Esophagus muscularis mucosa (tissue), 4 donors: Measurements from ENCODE around the gene CYP27B1. TPM values are rescaled to one million over a fixed set of nuclear protein-coding genes. Genes with fewer than 3 reads are reported as not detected.

Source experiments
- DNase-seq: peaks from one replicate; pipeline ENCODE4 v3.0.0-alpha.2; 2017; ENCODE audit errors: extremely low spot score
- H3K27ac ChIP-seq, 4 donors: fragments of 200-600 bp; sonication (generic); replicated peaks in 1 of 4; 1 replicate in 3 of 4; 2 replicates in 1 of 4; pipeline ENCODE4 v1.5.1; 2016 to 2019; ENCODE audit warnings: mild to moderate bottlenecking in 1 of 4
- H3K27me3 ChIP-seq, 4 donors: fragments of 200-600 bp; sonication (generic); one replicate each; pipeline versions ENCODE4 v1.5.1 to v1.6.0; 2016 to 2019
- H3K36me3 ChIP-seq, 4 donors: fragments of 200-600 bp; sonication (generic); one replicate each; pipeline ENCODE4 v1.5.1; 2016 to 2019
- H3K4me1 ChIP-seq, 4 donors: fragments of 200-600 bp; sonication (generic); one replicate each; pipeline ENCODE4 v1.5.1; 2016 to 2019
- H3K4me3 ChIP-seq, 4 donors: fragments of 200-600 bp; sonication (generic); 1 replicate in 2 of 4; 2 replicates in 2 of 4; pipeline ENCODE4 v1.5.1; 2016 to 2019; ENCODE audit warnings: mild to moderate bottlenecking in 4 of 4, moderate library complexity in 1 of 4
- H3K9me3 ChIP-seq, 4 donors: fragments of 200-600 bp; sonication (generic); 1 replicate in 3 of 4; 2 replicates in 1 of 4; pipeline ENCODE4 v1.5.1; 2016 to 2019
- EP300 ChIP-seq: sonication (generic); formaldehyde crosslinking; IDR thresholded peaks from one replicate; pipeline ENCODE4 v1.6.1; 2017; ENCODE audit warnings: antibody characterized with exemption
- POLR2A ChIP-seq: fragments of 450-650 bp; IDR thresholded peaks from one replicate; pipeline ENCODE4 v1.6.1; 2017; ENCODE audit warnings: antibody characterized with exemption, moderate library complexity, mild to moderate bottlenecking, low read depth
- POLR2AphosphoS5 ChIP-seq, 2 donors: sonication (generic); formaldehyde crosslinking; IDR thresholded peaks; one replicate each; pipeline ENCODE4 v1.6.1; 2017; ENCODE audit warnings: antibody characterized with exemption in 2 of 2
- WGBS: methylation state at CpG from one replicate; pipeline ENCODE4 v1.1.5; 2018; 5-methylcytosine and 5-hydroxymethylcytosine counted together
- intact Hi-C: fragments of 100-400 bp; cut with DNase I; formaldehyde crosslinking; loops from one replicate; pipeline ENCODE4 v1.15.1; 2023
- total RNA-seq, 4 donors: library from RNA; depleted of rRNA; stranded (reverse); fragments of >200 nt; gene quantifications; one replicate each; pipeline versions ENCODE4 v1.1.0 to v1.2.1, GENCODE V29; 2016
- TF ChIP-seq, protein P1 (sequence below), 3 experiments: fragments of 200-600 bp in 2 of 3; fragments of 450-650 bp in 1 of 3; sonication (generic) in 2 of 3; IDR thresholded peaks; one replicate each; pipeline ENCODE4 v1.5.1; 2017 to 2019; ENCODE audit warnings: antibody characterized with exemption in 3 of 3, mild to moderate bottlenecking in 2 of 3, moderate library complexity in 1 of 3

Gene CYP27B1
- total RNA-seq, 4 donors from 2014 or later: 0.32 to 0.66 TPM; not detected in 2

DNA sequence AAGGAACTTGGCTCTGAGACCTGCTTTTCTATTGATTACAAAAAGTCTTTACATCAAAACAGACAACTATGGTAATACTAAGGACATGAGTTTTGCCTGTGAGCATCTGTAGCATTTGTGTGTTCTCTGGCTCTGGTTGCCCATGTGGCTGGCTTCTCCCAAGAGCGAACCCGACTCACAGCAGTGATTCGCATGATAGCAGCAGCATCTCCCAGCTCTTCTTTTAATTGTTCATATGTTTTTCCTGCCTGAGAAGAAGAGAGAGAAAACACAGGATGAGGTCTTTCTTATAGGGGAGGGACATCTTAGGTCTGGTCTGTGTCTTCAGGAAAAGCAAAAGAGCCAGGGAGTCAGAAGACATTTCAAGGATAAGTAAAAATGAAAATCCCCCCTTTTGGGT lies 34.1 kb upstream of the CYP27B1 start:
- Histone ChIP-seq H3K4me1 (peaks cover 4 to 10% (median 5%) of the 10 kb centered on the region in 4 donors), H3K36me3 (peaks cover 24 to 96% (median 86%) of the 10 kb centered on the region in 4 donors), H3K27ac (no peak overlapping the region), H3K27me3 (no peaks in the 10 kb centered on the region), H3K4me3 (no peak overlapping the region), H3K9me3 (no peaks in the 10 kb centered on the region)
- intact Hi-C loops: no loop called here
- 92% methylated on average over 3 of the region's 3 CpGs for WGBS
- TF ChIP-seq EP300 (no peak), POLR2A (no peak), POLR2AphosphoS5 (IDR thresholded peaks at IDR 0.05) (no peak)
- TF ChIP-seq, protein P1, sequence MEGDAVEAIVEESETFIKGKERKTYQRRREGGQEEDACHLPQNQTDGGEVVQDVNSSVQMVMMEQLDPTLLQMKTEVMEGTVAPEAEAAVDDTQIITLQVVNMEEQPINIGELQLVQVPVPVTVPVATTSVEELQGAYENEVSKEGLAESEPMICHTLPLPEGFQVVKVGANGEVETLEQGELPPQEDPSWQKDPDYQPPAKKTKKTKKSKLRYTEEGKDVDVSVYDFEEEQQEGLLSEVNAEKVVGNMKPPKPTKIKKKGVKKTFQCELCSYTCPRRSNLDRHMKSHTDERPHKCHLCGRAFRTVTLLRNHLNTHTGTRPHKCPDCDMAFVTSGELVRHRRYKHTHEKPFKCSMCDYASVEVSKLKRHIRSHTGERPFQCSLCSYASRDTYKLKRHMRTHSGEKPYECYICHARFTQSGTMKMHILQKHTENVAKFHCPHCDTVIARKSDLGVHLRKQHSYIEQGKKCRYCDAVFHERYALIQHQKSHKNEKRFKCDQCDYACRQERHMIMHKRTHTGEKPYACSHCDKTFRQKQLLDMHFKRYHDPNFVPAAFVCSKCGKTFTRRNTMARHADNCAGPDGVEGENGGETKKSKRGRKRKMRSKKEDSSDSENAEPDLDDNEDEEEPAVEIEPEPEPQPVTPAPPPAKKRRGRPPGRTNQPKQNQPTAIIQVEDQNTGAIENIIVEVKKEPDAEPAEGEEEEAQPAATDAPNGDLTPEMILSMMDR (IDR thresholded peaks at IDR 0.05): no peak
- no peak for DNase-seq

DNA sequence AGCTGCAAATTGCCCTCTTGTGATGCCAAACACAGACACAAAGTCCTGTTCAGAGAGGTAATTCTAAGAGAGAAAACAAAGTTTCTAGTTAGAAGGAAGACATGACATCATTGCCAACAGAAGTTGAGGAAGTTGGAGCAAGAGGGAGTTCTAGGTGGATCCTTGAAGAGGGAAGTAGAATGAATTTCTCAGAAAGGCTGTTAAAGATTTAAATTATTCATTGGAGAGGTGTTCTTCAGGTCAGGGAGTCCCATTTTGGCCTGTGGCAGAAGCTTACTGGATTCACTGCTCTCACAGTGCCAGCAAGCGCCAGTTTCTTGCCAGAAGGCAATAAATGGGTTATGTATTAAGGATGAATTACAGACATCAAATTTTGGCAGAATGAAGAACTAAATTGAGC lies 31.1 kb upstream of the CYP27B1 start:
- Histone ChIP-seq H3K9me3 (no peaks in the 10 kb centered on the region), H3K27me3 (no peaks in the 10 kb centered on the region), H3K4me1 (peaks cover 0 to under 1% (median 0%) of the 10 kb centered on the region in 4 donors), H3K27ac (no peak overlapping the region), H3K4me3 (no peak overlapping the region), H3K36me3 (peaks cover 33 to 100% (median 95%) of the 10 kb centered on the region in 4 donors)
- DNase-seq: no peak
- 93% methylated on average over 1 of the region's 1 CpG for WGBS
- TF ChIP-seq, protein P1 (IDR thresholded peaks at IDR 0.05): no peak
- TF ChIP-seq EP300 (no peak), POLR2AphosphoS5 (IDR thresholded peaks at IDR 0.05) (no peak), POLR2A (no peak)
- intact Hi-C loops: no loop called here

DNA sequence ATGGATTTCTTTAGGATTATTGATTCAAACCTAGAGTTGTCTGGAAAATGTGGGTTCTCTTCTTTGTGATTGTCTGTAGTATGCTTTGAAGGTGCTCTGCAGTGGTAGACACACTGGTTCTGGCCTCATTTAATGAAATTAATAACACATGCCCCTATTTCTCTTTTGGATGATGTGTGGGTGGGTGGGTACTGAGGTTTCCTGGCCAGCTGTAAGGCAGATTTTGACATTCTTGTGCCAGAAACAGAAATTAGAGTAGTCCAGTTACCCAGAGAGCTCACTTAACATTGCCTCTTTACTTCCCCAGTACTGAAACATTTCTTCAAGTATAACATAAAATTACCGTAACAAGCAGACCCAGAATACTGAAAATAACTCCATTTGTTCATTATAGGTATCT lies 30.1 kb upstream of the CYP27B1 start:
- DNase-seq: no peak
- Histone ChIP-seq H3K36me3 (peaks cover 33 to 100% (median 94%) of the 10 kb centered on the region in 4 donors), H3K4me3 (no peak overlapping the region), H3K4me1 (no peaks in the 10 kb centered on the region), H3K9me3 (no peaks in the 10 kb centered on the region), H3K27me3 (no peaks in the 10 kb centered on the region), H3K27ac (no peak overlapping the region)
- intact Hi-C loops: no loop called here
- WGBS: 93% methylated on average over 1 of the region's 1 CpG
- TF ChIP-seq EP300: no peak
- TF ChIP-seq, protein P1 (IDR thresholded peaks at IDR 0.05): no peak
- TF ChIP-seq POLR2AphosphoS5 (IDR thresholded peaks at IDR 0.05): no peak
- TF ChIP-seq POLR2A: no peak

DNA sequence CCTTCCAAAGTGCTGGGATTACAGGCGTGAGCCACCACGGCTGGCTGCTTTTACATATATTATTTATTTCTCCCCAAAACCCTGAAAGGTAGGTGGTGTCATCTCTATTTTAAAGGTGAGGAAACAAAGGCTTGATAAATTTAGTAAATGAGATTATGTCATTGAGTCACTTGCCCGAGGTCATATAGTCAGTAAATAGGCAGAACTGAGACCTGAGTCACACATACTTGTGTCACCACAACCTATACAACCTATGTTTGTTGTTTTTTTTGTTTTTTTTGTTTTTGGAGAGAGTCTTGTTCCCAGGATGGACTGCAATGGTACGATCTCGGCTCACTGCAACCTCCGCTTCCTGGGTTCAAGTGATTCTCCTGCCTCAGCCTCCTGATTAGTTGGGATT lies 28.5 kb upstream of the CYP27B1 start:
- Histone ChIP-seq H3K4me3 (no peak overlapping the region), H3K36me3 (peaks cover 27 to 98% (median 91%) of the 10 kb centered on the region in 4 donors), H3K9me3 (no peaks in the 10 kb centered on the region), H3K27me3 (no peaks in the 10 kb centered on the region), H3K4me1 (no peaks in the 10 kb centered on the region), H3K27ac (no peak overlapping the region)
- DNase-seq: no peak
- WGBS: 91% methylated on average over 6 of the region's 6 CpGs
- TF ChIP-seq EP300 (no peak), POLR2A (no peak), POLR2AphosphoS5 (IDR thresholded peaks at IDR 0.05) (no peak)
- TF ChIP-seq, protein P1 (IDR thresholded peaks at IDR 0.05): no peak
- intact Hi-C loops: no loop called here

- Histone ChIP-seq H3K27ac (no peak overlapping the region), H3K4me1 (no peaks in the 10 kb centered on the region), H3K36me3 (peaks cover 28 to 98% (median 90%) of the 10 kb centered on the region in 4 donors), H3K27me3 (no peaks in the 10 kb centered on the region), H3K9me3 (no peaks in the 10 kb centered on the region), H3K4me3 (no peak overlapping the region)
- intact Hi-C loops: no loop called here
- DNase-seq: no peak
- TF ChIP-seq POLR2AphosphoS5 (IDR thresholded peaks at IDR 0.05) (no peak), EP300 (no peak), POLR2A (no peak)
- 56% methylated on average over 1 of the region's 1 CpG for WGBS
These were observed 27.0 kb upstream of the CYP27B1 start for GRCh38 chr12:57793920-57794319.
